ENCODE data around the gene SUCO.

SUCO gene

GRCh38 chr1:172627702-172628101 lies 94.8 kb downstream of the SUCO start:
- no peaks in the 10 kb centered on the region for H4K20me1 ChIP-seq (ENCODE audit: insufficient read depth, low read length)
- peak overlapping the region; percentile 8; the same call in 1 of the 2 replicates for H3K4me2 ChIP-seq (ENCODE audit: low read length)
- H3K4me3 ChIP-seq (ENCODE audit: low read length), result no peak overlapping the region
- no peak overlapping the region for H3K9ac ChIP-seq (ENCODE audit: low read length)
- H3K27me3 ChIP-seq (ENCODE audit: low read depth, low read length), result peaks cover 39% of the 10 kb centered on the region
- H3K4me1 ChIP-seq (ENCODE audit: low read length), result peaks cover 8% of the 10 kb centered on the region
- no peaks in the 10 kb centered on the region for H3K9me3 ChIP-seq (ENCODE audit: insufficient read depth, low read length)
- no peak overlapping the region for H2AFZ ChIP-seq (ENCODE audit: low read depth, low read length)
- TF ChIP-seq EZH2phosphoT487 (IDR thresholded peaks at IDR 0.05; ENCODE audit: low read depth), result no peak
- TF ChIP-seq CTCF (IDR thresholded peaks at IDR 0.05; ENCODE audit: low read depth, low read length), result no peak
- no peaks in the 10 kb centered on the region for H3K79me2 ChIP-seq (ENCODE audit: low read length)
- H3K27ac ChIP-seq (ENCODE audit: low read length), result no peak overlapping the region
- no peaks in the 10 kb centered on the region for H3K36me3 ChIP-seq (replicated peaks; ENCODE audit: low read depth, low read length)

- Histone ChIP-seq H2AFZ (ENCODE audit: low read depth, low read length) (no peak overlapping the region), H3K9ac (ENCODE audit: low read length) (no peak overlapping the region), H3K9me3 (ENCODE audit: insufficient read depth, low read length) (no peaks in the 10 kb centered on the region), H3K36me3 (replicated peaks; ENCODE audit: low read depth, low read length) (no peaks in the 10 kb centered on the region), H3K4me3 (ENCODE audit: low read length) (no peak overlapping the region), H3K4me1 (ENCODE audit: low read length) (peaks cover 8% of the 10 kb centered on the region), H3K79me2 (ENCODE audit: low read length) (no peaks in the 10 kb centered on the region), H3K4me2 (ENCODE audit: low read length) (no peak overlapping the region), H3K27ac (ENCODE audit: low read length) (no peak overlapping the region), H4K20me1 (ENCODE audit: insufficient read depth, low read length) (no peaks in the 10 kb centered on the region), H3K27me3 (ENCODE audit: low read depth, low read length) (peaks cover 39% of the 10 kb centered on the region)
- TF ChIP-seq CTCF (IDR thresholded peaks at IDR 0.05; ENCODE audit: low read depth, low read length) (no peak), EZH2phosphoT487 (IDR thresholded peaks at IDR 0.05; ENCODE audit: low read depth) (no peak)
Measured at GRCh38 chr1:172628401-172628800, 95.5 kb downstream of the SUCO start.

- Histone ChIP-seq H3K4me2 (ENCODE audit: low read length) (no peak overlapping the region), H3K9ac (ENCODE audit: low read length) (no peak overlapping the region), H3K79me2 (ENCODE audit: low read length) (no peaks in the 10 kb centered on the region), H2AFZ (ENCODE audit: low read depth, low read length) (no peak overlapping the region), H3K27me3 (ENCODE audit: low read depth, low read length) (peaks cover 39% of the 10 kb centered on the region), H3K36me3 (replicated peaks; ENCODE audit: low read depth, low read length) (no peaks in the 10 kb centered on the region), H3K27ac (ENCODE audit: low read length) (no peak overlapping the region), H4K20me1 (ENCODE audit: insufficient read depth, low read length) (no peaks in the 10 kb centered on the region), H3K4me1 (ENCODE audit: low read length) (peaks cover 8% of the 10 kb centered on the region), H3K9me3 (ENCODE audit: insufficient read depth, low read length) (no peaks in the 10 kb centered on the region), H3K4me3 (ENCODE audit: low read length) (no peak overlapping the region)
- TF ChIP-seq EZH2phosphoT487 (IDR thresholded peaks at IDR 0.05; ENCODE audit: low read depth) (no peak), CTCF (IDR thresholded peaks at IDR 0.05; ENCODE audit: low read depth, low read length) (no peak)
Measured at GRCh38 chr1:172629170-172629569, 96.2 kb downstream of the SUCO start.

GRCh38 chr1:172629638-172630037 lies 96.7 kb downstream of the SUCO start:
- peaks cover 8% of the 10 kb centered on the region for H3K4me1 ChIP-seq (ENCODE audit: low read length)
- H3K4me2 ChIP-seq (ENCODE audit: low read length), result no peak overlapping the region
- no peaks in the 10 kb centered on the region for H3K79me2 ChIP-seq (ENCODE audit: low read length)
- no peak overlapping the region for H2AFZ ChIP-seq (ENCODE audit: low read depth, low read length)
- H3K27ac ChIP-seq (ENCODE audit: low read length), result no peak overlapping the region
- peaks cover 39% of the 10 kb centered on the region for H3K27me3 ChIP-seq (ENCODE audit: low read depth, low read length)
- no peaks in the 10 kb centered on the region for H4K20me1 ChIP-seq (ENCODE audit: insufficient read depth, low read length)
- H3K9ac ChIP-seq (ENCODE audit: low read length), result no peak overlapping the region
- H3K9me3 ChIP-seq (ENCODE audit: insufficient read depth, low read length), result no peaks in the 10 kb centered on the region
- H3K36me3 ChIP-seq (replicated peaks; ENCODE audit: low read depth, low read length), result no peaks in the 10 kb centered on the region
- no peak overlapping the region for H3K4me3 ChIP-seq (ENCODE audit: low read length)
- TF ChIP-seq EZH2phosphoT487 (IDR thresholded peaks at IDR 0.05; ENCODE audit: low read depth), result no peak
- no peak for TF ChIP-seq CTCF (IDR thresholded peaks at IDR 0.05; ENCODE audit: low read depth, low read length)
